Caco-2 (cell line): ENCODE data around the gene TNRC18. TPM values are rescaled to one million over a fixed set of nuclear protein-coding genes. Genes with fewer than 3 reads are reported as not detected.

Source experiments
- BruUV-seq: library from RNA; stranded (reverse); fragments of 400-500 nt; replicated peaks from 2 replicates; lab custom pipeline; 2021; lab: Mats Ljungman, UMichigan
- CTCF ChIA-PET: fragments of 300-600 bp; sonication (Branson Sonifier 250); formaldehyde crosslinking; loops from one replicate; lab custom pipeline; 2022; ENCODE audit warnings: antibody characterized with exemption; lab: Charles Lee
- POLR2A ChIA-PET: fragments of 300-600 bp; sonication (Branson Sonifier 250); formaldehyde crosslinking; loops from one replicate; lab custom pipeline; 2022; ENCODE audit warnings: antibody characterized with exemption; lab: Charles Lee
- DNase-seq, 2 experiments: peaks; one replicate each; pipeline versions ENCODE4 v3.0.0 to v3.0.0-alpha.2; 2020 to 2022
- H3K27me3 ChIP-seq: replicated peaks from 2 replicates; pipeline ENCODE4 v1.6.0; 2011; ENCODE audit warnings: low read length; ENCODE audit not compliant: control insufficient read depth, insufficient read depth
- H3K36me3 ChIP-seq: 2 replicates; pipeline ENCODE4 v1.5.1; 2011; ENCODE audit warnings: low read length; ENCODE audit not compliant: control insufficient read depth, insufficient read depth
- H3K4me1 ChIP-seq: fragments of 250-450 bp; sonication (Bioruptor Pico); 2 replicates; pipeline ENCODE4 v1.5.1; 2020; ENCODE audit warnings: mild to moderate bottlenecking
- H3K4me3 ChIP-seq: 2 replicates; pipeline ENCODE4 v1.5.1; 2011; ENCODE audit warnings: low read depth, mild to moderate bottlenecking, control low read depth, low read length
- H3K9me3 ChIP-seq: fragments of 250-450 bp; sonication (Bioruptor Pico); 2 replicates; pipeline ENCODE4 v1.5.1; 2020; ENCODE audit warnings: mild to moderate bottlenecking, moderate library complexity
- H3K27ac Mint-ChIP-seq: one replicate; pipeline ENCODE4 v1.8.0; 2022; ENCODE audit warnings: mixed read lengths; ENCODE audit not compliant: unreplicated experiment
- H3K27me3 Mint-ChIP-seq: one replicate; pipeline ENCODE4 v1.8.0; 2022; ENCODE audit warnings: mixed read lengths; ENCODE audit not compliant: insufficient read depth, unreplicated experiment
- H3K36me3 Mint-ChIP-seq: one replicate; pipeline ENCODE4 v1.8.0; 2022; ENCODE audit warnings: mild to moderate bottlenecking, mixed read lengths; ENCODE audit not compliant: insufficient read depth, unreplicated experiment
- H3K4me1 Mint-ChIP-seq: one replicate; pipeline ENCODE4 v1.8.0; 2022; ENCODE audit warnings: low read depth, mixed read lengths; ENCODE audit not compliant: unreplicated experiment
- H3K4me3 Mint-ChIP-seq: one replicate; pipeline ENCODE4 v1.8.0; 2022; ENCODE audit warnings: mild to moderate bottlenecking, moderate library complexity, mixed read lengths; ENCODE audit not compliant: unreplicated experiment
- H3K9me3 Mint-ChIP-seq: one replicate; pipeline ENCODE4 v1.8.0; 2022; ENCODE audit warnings: mixed read lengths; ENCODE audit not compliant: unreplicated experiment
- intact Hi-C: fragments of 100-400 bp; cut with micrococcal nuclease; formaldehyde crosslinking; loops from one replicate; pipeline ENCODE4 v1.10.0; 2022; ENCODE audit not compliant: unreplicated experiment
- total RNA-seq: library from RNA; stranded (reverse); gene quantifications from 2 replicates; pipeline ENCODE4 v1.2.3, GENCODE V29; 2022
- TF ChIP-seq, protein P1 (sequence below), 2 experiments: fragments of 200-600 bp in 1 of 2; IDR thresholded peaks; 1 replicate in 1 of 2; 2 replicates in 1 of 2; pipeline versions ENCODE4 v1.5.1 to v1.8.0; 2011 to 2022; ENCODE audit warnings: antibody characterized with exemption in 1 of 2, control low read depth in 1 of 2, inconsistent platforms in 1 of 2, low read depth in 1 of 2, low read length in 1 of 2, mild to moderate bottlenecking in 1 of 2, moderate library complexity in 1 of 2; ENCODE audit not compliant: insufficient read depth in 1 of 2, severe bottlenecking in 1 of 2, unreplicated experiment in 1 of 2

The TNRC18 gene
- total RNA-seq, 1 experiment from 2014 or later = 75.6 TPM

DNA sequence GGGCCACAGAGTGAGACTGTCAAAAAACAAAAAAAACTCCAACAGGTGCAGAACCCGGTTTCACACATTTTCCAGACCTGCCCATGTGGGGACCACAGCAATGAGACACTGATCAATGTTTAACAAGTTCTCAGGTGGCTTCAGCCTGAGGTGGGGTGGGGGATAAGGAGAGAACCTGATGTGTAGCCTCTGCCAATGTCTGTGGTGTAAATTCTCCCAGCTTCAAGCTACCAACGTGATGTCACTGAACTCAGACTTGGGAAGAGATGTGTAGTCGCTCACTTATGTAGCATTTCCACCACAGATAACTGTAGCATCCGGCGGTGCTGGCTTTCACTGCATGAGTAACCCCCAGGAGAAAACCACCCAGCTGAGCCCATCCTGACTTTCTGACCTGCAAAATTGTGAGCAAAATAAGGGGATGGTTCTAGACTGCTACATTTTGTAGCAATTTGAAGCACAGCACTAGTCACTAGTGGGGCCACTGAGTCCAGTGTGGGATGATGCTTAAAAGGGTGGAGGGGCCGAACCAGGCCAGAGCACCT lies 13.8 kb upstream of the TNRC18 start:
- Mint-ChIP-seq H3K4me3 (no peak overlapping the region), H3K27me3 (no peaks in the 10 kb centered on the region), H3K36me3 (peaks cover 86% of the 10 kb centered on the region), H3K9me3 (peaks cover 4% of the 10 kb centered on the region), H3K4me1 (no peaks in the 10 kb centered on the region), H3K27ac (no peak overlapping the region)
- Histone ChIP-seq H3K36me3 (peaks cover 8% of the 10 kb centered on the region), H3K9me3 (peaks cover 36% of the 10 kb centered on the region), H3K4me1 (peaks cover 8% of the 10 kb centered on the region), H3K27me3 (no peaks in the 10 kb centered on the region), H3K4me3 (no peak overlapping the region)
- TF ChIP-seq, protein P1, sequence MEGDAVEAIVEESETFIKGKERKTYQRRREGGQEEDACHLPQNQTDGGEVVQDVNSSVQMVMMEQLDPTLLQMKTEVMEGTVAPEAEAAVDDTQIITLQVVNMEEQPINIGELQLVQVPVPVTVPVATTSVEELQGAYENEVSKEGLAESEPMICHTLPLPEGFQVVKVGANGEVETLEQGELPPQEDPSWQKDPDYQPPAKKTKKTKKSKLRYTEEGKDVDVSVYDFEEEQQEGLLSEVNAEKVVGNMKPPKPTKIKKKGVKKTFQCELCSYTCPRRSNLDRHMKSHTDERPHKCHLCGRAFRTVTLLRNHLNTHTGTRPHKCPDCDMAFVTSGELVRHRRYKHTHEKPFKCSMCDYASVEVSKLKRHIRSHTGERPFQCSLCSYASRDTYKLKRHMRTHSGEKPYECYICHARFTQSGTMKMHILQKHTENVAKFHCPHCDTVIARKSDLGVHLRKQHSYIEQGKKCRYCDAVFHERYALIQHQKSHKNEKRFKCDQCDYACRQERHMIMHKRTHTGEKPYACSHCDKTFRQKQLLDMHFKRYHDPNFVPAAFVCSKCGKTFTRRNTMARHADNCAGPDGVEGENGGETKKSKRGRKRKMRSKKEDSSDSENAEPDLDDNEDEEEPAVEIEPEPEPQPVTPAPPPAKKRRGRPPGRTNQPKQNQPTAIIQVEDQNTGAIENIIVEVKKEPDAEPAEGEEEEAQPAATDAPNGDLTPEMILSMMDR (IDR thresholded peaks at IDR 0.05; ENCODE audit: insufficient read depth in 1 of 2, low read depth in 1 of 2, low read length in 1 of 2, severe bottlenecking in 1 of 2, unreplicated experiment in 1 of 2) = no peak
- no peak for DNase-seq
- ChIA-PET POLR2A (no interaction called here), CTCF (no interaction called here)
- intact Hi-C loops = no loop called here
- no TSS peak for BruUV-seq

DNA sequence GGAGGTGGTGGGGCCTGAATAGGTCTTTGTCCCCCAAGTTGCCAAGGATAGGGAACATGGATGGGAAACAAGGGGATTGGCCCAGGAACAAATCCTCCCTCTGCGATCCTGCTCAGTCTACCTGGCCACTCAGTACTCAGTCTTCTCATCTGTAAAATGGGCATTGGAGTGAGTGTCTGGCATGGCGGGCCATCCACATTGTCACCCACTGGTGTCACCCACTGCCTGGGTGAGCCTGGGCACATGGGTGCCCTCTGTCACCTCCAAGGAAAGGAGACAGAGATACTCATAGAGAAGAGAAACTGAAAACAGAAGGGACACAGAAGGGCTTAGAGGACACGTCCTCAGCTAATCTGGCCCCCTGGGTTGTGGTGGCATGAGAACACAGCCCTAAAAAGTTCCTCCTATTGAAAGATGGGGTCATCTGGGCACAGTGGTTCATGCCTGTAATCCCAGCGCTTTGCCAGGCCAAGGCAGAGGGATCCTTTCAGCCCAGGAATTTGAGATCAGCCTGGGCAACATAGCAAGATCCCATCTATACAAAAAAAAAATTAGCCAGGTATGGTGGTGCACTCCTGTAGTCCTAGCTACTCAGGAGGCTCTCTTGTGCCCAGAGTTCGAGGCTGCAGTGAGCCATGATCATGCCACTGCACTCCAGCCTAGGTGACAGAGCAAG lies 12.5 kb upstream of the TNRC18 start:
- Mint-ChIP-seq H3K4me3 (no peak overlapping the region), H3K36me3 (peaks cover 86% of the 10 kb centered on the region), H3K4me1 (peaks cover 9% of the 10 kb centered on the region), H3K27me3 (no peaks in the 10 kb centered on the region), H3K9me3 (peaks cover 6% of the 10 kb centered on the region), H3K27ac (no peak overlapping the region)
- peaks cover 36% of the 10 kb centered on the region for H3K9me3 ChIP-seq
- H3K4me3 ChIP-seq = no peak overlapping the region
- TF ChIP-seq, protein P1 (IDR thresholded peaks at IDR 0.05; ENCODE audit: insufficient read depth in 1 of 2, low read depth in 1 of 2, low read length in 1 of 2, severe bottlenecking in 1 of 2, unreplicated experiment in 1 of 2) = no peak
- DNase-seq = no peak
- intact Hi-C loops = no loop called here
- H3K4me1 ChIP-seq = peaks cover 8% of the 10 kb centered on the region
- ChIA-PET POLR2A (no interaction called here), CTCF (no interaction called here)
- H3K27me3 ChIP-seq = no peaks in the 10 kb centered on the region
- H3K36me3 ChIP-seq = peaks cover 8% of the 10 kb centered on the region
- BruUV-seq = no TSS peak

DNA sequence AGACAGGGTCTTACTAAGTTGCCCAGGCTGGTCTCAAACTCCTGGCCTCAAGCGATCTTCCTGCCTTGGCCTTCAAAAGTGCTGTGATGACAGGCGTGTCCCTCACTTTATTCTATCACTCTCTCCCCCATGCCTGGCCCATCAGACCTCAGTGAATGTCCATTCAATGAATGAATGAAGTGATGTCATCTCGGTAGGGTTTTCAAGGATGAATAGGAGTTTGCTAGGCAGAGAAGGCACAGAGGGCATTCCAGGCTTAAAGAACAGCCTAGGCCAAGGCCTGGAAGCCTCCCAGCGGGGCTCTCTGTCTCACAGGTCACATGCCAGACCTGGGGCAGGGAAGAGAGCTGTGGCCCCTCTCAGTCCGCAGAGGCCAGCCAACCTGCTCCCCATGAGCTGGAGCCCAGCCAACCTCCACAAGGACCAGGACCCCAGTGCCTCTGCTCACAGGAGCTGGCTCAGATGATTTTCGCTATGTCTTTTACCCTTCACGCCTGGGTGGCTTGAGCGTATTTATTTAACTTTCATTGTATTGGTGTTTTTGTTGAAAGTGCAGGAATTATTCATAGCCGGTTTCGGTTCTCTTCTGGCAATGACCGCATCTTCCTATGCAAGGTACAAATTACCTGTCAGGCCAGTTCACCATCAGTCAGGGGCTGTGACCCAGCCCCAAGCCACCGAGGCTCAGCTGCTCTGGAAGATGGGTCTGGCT lies 11.8 kb upstream of the TNRC18 start:
- Mint-ChIP-seq H3K27me3 (no peaks in the 10 kb centered on the region), H3K4me1 (peaks cover 11% of the 10 kb centered on the region), H3K27ac (no peak overlapping the region), H3K4me3 (no peak overlapping the region), H3K36me3 (peaks cover 86% of the 10 kb centered on the region), H3K9me3 (peaks cover 6% of the 10 kb centered on the region)
- CTCF ChIA-PET = no interaction called here
- no TSS peak for BruUV-seq
- Histone ChIP-seq H3K4me1 (peaks cover 12% of the 10 kb centered on the region), H3K36me3 (peaks cover 8% of the 10 kb centered on the region), H3K27me3 (no peaks in the 10 kb centered on the region), H3K9me3 (peaks cover 36% of the 10 kb centered on the region), H3K4me3 (no peak overlapping the region)
- TF ChIP-seq, protein P1 (IDR thresholded peaks at IDR 0.05; ENCODE audit: insufficient read depth in 1 of 2, low read depth in 1 of 2, low read length in 1 of 2, severe bottlenecking in 1 of 2, unreplicated experiment in 1 of 2) = no peak
- intact Hi-C loops = no loop called here
- DNase-seq = no peak
- POLR2A ChIA-PET = no interaction called here
